Heart left ventricle (tissue), 13 donors: Measurements from ENCODE around the gene DIP2C.

ENCODE experiments used
- CTCF ChIP-seq, 12 donors: fragments of 200-600 bp; sonication (generic) in 4 of 12; IDR thresholded peaks; one replicate each; pipeline versions ENCODE4 v1.5.0 to v1.8.0; 2018 to 2022; ENCODE audit warnings: antibody characterized with exemption in 12 of 12, mild to moderate bottlenecking in 5 of 12
- POLR2A ChIP-seq, 2 donors: fragments of 450-650 bp; IDR thresholded peaks; one replicate each; pipeline ENCODE4 v1.6.1; 2017; ENCODE audit warnings: antibody characterized with exemption in 2 of 2, mild to moderate bottlenecking in 2 of 2, moderate library complexity in 2 of 2
- donor health status: ischemic (EF 13 %, LVEDD 7.1; RV severe dilation, severe dysfunction).
- donor health status: DM: no; HTN: yes; CAD: no.
- donor health status: DM: no; HTN: no; CAD: no.
- donor health status: ischemic (EF 25% LVEDD 6.9; RV normal size, moderate dysfunction).
- donor health status: ischemic (EF 25% LVEDD 5.7; RV mildly dilated, moderate dysfunction).
- donor health status: ischemic (EF 35%, LVEDD 5.7; RV mildly dilated, moderate dysfunction).
- donor health status: nonischemic (EF 11% LVEDD 7.7; RV severe dilation, severe dysfunction).
- donor health status: DM: yes; HTN: yes; CAD: no.
- donor health status: PGD.
- donor health status: ischemic (EF 29% LVEDD 5.4; RV normal size, mild dysfunction).
- donor health status: nonischemic (EF 23%, LVEDD 6.1; RV moderate dilation, normal function).

DNA sequence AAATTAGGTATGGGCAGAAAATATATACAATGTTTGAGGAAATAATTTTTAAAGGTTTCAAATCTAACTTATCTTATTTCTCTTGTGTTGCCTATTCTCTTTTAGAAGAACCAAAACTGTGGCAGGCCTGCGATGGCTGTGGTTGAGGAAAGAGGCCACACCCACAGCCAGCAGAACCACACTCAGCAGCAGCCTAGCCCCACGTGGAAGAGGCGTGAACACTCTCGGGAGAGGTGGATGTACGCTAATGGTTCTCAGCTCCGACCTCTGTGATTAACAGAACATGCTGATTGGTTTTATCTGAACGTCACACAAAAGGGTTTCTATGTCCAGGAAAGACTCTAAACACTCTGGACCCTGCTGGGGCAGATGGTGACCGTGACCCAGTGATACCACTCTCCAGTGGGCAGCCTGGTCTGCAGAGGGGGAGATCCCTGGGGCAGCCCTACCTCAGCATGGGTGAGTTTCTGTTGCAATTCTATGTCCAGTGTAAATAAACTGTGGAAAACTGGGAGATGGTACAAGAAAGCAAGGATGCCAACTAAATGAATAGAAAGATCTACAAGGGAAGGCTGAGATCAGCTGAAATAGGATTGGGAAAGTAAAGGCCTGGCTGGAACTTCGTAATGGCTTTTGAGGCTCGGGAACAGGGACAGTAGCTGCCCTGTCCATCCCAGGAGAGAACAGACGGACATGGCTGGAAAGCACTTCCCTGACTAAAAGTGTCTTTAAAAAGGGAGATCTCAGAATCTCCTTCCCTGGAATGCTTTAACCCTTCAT, 26.6 kb downstream of the DIP2C start:
- TF ChIP-seq CTCF (IDR thresholded peaks at IDR 0.05) (no peak), POLR2A (IDR thresholded peaks at IDR 0.05) (no peak)
